Fibroblast of skin of abdomen (primary cell): Measurements from ENCODE around the gene LRRC23.

Experiments
- DNase-seq: peaks from one replicate; pipeline ENCODE4 v3.0.0-alpha.2; 2013

LRRC23 gene

DNA sequence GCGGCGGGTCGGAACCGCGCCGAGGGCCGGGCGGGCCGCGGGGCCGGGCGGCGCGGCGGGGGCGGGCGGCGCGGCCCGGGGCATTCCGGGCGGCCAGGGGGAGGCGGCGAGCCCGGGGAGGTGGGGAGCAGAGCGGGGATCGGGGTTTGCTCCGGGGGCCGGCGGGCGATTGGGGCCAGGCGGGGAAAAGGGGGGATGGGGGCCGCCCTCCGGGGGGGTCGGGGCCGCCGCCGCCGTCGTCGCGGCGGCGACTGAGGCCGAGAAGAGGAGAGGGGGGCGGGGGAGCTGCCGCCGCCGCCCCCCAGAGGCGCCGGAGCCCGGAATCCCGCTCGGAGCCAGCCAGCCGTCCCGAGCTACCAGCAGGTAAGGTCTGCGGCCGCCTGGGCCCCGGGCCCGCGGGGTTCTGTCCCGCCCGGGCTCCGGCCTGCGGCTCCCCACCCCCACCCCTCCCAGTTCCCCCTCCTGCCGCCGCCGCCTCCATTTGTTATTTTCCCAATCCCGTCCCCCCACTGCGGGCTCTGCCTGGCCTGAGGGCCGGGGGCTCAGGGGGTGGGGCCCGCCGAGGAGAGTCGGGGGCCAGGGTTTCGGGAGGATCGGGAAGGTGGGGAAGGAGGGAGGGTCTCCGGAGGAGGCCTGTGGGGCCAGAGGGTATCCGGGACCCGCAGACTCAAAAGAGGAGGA is 23.5 kb downstream of the LRRC23 start:
- no peak for DNase-seq

DNA sequence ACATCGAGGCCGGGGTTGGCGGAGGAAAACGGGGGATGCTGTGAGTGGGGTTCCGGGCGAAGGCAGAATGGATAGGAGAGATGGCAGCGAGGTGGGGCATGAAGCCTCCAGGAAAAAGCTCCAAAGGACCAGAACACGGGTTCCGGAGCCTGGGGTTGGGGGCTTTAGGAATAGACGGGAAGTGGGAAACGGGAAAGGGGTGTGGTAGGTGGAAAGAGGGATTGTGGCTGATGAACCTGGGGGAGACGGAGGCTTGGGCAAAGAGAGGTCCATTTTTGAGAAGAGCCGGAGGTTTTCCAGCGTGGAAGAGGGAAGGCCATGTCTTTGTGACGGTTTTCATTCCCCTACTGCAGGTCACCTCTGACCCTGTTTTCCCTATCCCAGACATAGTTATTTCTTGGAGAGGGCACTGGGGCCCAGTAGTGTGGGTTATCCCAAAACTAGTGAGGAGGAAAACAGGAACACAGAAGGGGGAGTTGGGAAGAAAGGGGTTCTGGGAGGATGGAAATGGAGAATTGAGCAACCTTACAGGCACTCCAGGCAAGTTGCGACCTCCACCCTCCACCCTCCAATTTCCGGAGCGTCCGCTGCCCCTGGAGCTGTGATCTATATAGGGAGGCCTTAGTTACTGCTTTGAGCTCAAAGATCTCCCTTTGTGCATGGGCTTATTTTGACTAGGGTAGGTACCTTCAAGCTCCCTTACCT is 24.2 kb downstream of the LRRC23 start:
- DNase-seq, result no peak

DNA sequence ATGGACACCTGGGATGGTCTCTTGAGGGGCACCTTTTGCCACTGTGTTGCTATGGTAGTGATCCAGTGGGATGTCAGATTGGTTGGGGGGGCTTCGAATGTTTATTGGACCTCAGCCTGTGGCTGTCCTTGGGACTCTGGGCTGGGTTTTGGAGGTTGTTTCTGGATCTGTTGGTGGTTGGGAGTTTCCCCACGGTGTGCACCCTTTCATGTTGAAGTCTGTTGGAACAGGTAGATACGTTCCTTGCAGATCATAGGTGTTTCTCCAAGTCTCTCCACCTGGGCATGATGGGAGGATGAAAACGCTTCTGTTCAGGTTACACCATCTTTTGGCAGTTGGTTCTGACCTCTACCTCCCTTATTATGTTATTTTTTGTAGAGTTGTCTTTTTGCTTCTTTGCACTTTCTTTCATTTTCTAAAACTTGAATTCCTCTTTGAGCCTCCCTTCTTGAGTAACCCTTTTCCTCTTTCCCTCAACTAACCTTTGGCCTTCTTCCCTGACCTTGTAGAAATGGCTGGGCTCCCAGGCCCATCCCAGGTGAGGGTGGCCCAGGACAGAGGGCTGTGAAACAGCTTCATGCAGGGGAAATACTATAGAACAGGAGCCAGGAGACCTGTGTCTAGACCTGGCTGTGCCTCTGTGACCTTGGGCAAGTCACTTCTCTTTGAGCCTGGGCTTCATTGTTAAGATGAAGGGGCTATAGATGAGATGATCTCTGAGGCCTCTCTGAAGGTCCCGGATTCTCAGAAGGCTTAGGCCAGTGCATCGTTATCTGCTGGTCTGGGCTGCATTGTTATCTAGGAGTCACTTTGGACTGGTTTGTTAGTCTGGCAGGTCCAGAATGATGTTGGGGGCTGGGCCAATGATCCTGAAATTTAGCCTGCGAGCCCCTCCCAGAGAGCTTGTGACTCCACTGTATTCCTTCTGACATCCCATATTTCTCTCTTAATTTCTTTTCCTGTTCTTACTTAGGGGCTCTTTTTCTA is 25.1 kb downstream of the LRRC23 start:
- no peak for DNase-seq

DNA sequence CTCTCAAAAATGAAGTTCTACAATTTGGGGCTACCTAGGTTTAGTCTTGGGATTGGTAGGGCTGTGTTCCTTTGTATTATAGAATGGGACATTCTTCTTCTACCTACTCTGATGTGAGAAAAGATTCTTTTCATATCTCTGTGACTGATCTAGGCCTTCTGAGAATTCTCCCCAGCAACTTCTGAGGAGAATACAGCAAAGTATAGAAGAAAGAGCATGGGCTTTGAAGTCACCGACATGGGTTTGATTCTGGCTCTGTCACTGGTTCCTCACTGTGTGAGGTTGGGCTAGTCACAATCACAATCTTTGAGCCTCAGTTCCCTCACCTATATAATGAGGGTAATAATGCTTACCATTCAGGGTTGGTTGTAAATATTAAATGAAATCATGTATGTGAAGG is 28.1 kb downstream of the LRRC23 start:
- DNase-seq, result no peak

DNA sequence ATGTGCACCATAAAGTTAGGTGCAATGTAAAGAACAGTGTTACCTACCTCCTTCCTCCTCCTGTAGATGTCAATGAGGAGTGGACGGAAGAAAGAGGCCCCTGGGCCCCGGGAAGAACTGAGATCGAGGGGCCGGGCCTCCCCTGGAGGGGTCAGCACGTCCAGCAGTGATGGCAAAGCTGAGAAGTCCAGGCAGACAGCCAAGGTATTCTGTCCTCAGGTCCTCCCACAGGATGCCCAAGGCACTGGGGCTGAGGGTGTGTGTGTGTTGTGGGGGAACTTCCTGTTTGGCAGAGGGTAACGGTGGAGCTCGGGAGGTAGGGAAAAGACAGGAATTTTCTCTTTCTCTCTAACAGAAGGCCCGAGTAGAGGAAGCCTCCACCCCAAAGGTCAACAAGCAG is 29.5 kb downstream of the LRRC23 start:
- no peak for DNase-seq

DNA sequence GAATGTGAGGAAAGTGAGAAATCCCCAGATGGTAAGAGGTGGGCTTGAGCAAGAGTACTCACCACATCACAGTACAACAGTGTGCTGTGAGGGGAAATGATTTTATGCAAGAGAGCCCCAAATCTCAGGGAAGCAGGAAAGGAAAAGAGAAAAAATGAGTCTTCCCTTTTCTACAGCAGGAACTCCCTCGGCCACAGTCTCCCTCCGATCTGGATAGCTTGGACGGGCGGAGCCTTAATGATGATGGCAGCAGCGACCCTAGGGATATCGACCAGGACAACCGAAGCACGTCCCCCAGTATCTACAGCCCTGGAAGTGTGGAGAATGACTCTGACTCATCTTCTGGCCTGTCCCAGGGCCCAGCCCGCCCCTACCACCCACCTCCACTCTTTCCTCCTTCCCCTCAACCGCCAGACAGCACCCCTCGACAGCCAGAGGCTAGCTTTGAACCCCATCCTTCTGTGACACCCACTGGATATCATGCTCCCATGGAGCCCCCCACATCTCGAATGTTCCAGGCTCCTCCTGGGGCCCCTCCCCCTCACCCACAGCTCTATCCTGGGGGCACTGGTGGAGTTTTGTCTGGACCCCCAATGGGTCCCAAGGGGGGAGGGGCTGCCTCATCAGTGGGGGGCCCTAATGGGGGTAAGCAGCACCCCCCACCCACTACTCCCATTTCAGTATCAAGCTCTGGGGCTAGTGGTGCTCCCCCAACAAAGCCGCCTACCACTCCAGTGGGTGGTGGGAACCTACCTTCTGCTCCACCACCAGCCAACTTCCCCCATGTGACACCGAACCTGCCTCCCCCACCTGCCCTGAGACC is 31.0 kb downstream of the LRRC23 start:
- DNase-seq, result no peak

DNA sequence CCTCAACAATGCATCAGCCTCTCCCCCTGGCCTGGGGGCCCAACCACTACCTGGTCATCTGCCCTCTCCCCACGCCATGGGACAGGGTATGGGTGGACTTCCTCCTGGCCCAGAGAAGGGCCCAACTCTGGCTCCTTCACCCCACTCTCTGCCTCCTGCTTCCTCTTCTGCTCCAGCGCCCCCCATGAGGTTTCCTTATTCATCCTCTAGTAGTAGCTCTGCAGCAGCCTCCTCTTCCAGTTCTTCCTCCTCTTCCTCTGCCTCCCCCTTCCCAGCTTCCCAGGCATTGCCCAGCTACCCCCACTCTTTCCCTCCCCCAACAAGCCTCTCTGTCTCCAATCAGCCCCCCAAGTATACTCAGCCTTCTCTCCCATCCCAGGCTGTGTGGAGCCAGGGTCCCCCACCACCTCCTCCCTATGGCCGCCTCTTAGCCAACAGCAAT is 31.6 kb downstream of the LRRC23 start:
- DNase-seq, result no peak

DNA sequence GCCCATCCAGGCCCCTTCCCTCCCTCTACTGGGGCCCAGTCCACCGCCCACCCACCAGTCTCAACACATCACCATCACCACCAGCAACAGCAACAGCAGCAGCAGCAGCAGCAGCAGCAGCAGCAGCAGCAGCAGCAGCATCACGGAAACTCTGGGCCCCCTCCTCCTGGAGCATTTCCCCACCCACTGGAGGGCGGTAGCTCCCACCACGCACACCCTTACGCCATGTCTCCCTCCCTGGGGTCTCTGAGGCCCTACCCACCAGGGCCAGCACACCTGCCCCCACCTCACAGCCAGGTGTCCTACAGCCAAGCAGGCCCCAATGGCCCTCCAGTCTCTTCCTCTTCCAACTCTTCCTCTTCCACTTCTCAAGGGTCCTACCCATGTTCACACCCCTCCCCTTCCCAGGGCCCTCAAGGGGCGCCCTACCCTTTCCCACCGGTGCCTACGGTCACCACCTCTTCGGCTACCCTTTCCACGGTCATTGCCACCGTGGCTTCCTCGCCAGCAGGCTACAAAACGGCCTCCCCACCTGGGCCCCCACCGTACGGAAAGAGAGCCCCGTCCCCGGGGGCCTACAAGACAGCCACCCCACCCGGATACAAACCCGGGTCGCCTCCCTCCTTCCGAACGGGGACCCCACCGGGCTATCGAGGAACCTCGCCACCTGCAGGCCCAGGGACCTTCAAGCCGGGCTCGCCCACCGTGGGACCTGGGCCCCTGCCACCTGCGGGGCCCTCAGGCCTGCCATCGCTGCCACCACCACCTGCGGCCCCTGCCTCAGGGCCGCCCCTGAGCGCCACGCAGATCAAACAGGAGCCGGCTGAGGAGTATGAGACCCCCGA is 32.2 kb downstream of the LRRC23 start:
- no peak for DNase-seq

DNA sequence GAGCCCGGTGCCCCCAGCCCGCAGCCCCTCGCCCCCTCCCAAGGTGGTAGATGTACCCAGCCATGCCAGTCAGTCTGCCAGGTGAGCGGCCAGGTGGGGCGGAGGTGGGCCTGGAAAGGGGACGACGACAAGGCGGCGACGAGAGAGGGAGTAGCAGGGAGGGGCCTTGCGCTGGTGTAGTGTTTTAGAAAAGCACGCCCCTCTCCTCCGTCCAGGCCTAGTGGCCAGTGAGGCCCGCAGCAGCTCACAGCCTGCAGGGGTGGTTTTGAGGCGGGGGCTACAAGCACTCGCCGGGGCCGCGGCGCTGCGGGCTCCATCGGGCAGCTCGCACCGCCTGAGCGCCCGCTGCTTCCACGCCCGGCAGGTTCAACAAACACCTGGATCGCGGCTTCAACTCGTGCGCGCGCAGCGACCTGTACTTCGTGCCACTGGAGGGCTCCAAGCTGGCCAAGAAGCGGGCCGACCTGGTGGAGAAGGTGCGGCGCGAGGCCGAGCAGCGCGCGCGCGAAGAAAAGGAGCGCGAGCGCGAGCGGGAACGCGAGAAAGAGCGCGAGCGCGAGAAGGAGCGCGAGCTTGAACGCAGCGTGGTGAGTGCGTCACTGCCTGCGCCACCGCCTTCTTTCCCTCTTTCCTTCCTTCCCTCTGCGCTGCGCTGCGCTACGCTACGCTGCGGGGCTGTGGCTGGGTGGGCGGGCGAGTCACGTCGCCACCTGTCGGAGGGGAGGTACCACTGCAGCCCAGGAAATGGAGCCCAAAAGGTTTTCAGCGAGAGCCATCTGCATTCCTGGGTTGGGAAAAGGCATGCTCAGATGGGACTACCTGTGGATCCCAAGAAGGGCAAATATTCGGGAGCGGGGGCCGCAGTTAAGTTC is 33.1 kb downstream of the LRRC23 start:
- peak; percentile 94 for DNase-seq

DNA sequence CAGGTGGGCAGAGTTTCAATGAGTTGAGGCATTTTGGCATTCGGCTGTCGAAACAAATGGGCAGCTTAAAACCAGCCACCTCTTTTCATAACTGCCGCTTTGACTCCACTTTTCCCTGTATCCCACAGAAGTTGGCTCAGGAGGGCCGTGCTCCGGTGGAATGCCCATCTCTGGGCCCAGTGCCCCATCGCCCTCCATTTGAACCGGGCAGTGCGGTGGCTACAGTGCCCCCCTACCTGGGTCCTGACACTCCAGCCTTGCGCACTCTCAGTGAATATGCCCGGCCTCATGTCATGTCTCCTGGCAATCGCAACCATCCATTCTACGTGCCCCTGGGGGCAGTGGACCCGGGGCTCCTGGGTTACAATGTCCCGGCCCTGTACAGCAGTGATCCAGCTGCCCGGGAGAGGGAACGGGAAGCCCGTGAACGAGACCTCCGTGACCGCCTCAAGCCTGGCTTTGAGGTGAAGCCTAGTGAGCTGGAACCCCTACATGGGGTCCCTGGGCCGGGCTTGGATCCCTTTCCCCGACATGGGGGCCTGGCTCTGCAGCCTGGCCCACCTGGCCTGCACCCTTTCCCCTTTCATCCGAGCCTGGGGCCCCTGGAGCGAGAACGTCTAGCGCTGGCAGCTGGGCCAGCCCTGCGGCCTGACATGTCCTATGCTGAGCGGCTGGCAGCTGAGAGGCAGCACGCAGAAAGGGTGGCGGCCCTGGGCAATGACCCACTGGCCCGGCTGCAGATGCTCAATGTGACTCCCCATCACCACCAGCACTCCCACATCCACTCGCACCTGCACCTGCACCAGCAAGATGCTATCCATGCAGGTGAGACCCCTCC is 34.0 kb downstream of the LRRC23 start:
- no peak for DNase-seq

DNA sequence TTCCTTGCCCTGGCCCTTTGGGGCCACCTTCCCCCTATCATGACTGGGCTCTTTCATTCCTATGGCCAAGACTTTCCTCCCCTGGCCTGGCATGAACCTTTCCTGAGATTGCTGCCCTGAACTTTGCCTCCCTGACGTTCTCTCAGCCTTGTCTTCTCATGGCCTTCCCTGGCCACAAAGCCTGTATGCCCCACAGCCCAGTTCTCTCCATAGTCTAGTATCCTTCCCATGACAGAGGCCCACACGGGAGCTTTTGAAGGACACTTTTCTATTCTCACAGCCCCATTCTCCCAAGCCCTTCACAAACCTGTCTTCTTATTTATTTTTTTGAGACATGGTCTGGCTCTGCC is 34.5 kb downstream of the LRRC23 start:
- DNase-seq, result no peak

DNA sequence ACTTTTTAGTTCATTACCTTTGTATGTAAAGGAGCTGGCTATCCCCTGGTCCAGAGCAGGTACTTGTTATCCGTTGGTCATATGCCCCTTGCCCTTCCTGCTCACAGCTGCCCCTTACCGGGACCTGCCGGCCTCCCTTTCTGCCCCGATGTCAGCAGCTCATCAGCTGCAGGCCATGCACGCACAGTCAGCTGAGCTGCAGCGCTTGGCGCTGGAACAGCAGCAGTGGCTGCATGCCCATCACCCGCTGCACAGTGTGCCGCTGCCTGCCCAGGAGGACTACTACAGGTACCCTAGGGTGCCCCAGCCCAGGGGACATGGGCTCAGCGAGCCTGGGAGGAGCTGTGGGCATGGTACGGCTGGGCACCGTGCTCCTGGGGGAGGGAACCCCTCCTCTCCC is 36.6 kb downstream of the LRRC23 start:
- no peak for DNase-seq

DNA sequence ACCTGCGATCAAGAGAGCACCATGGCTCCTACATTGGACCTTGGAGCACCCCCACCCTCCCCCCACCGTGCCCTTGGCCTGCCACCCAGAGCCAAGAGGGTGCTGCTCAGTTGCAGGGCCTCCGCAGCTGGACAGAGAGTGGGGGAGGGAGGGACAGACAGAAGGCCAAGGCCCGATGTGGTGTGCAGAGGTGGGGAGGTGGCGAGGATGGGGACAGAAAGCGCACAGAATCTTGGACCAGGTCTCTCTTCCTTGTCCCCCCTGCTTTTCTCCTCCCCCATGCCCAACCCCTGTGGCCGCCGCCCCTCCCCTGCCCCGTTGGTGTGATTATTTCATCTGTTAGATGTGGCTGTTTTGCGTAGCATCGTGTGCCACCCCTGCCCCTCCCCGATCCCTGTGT is 37.2 kb downstream of the LRRC23 start:
- no peak for DNase-seq

DNA sequence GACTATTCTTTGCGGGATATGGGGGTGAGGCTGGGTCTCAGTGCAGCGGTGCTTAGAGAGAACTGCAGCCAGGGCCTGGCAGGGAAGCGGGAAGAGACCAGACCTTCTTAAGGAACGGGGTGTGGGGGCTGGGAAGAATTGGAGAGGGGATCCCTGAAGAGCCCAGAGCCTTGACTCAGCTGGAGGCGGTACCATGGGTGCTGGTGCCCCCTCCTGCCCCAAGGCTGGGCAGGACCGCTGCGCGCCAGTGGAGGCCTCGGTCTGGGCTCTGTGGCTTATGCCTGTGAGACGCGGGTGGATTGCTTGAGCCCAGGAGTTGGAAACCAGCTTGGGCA is 37.7 kb downstream of the LRRC23 start:
- DNase-seq, result no peak

DNA sequence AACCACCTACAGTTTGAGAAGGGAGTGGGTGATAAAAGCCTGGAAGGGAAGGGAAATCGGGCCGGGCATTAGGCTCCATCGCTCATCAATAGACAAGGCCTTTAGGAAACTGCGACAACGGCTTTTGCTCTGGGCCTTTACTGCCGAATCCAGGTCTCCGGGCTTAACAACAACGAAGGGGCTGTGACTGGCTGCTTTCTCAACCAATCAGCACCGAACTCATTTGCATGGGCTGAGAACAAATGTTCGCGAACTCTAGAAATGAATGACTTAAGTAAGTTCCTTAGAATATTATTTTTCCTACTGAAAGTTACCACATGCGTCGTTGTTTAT is 38.7 kb downstream of the LRRC23 start:
- DNase-seq, result peak; percentile 93

DNA sequence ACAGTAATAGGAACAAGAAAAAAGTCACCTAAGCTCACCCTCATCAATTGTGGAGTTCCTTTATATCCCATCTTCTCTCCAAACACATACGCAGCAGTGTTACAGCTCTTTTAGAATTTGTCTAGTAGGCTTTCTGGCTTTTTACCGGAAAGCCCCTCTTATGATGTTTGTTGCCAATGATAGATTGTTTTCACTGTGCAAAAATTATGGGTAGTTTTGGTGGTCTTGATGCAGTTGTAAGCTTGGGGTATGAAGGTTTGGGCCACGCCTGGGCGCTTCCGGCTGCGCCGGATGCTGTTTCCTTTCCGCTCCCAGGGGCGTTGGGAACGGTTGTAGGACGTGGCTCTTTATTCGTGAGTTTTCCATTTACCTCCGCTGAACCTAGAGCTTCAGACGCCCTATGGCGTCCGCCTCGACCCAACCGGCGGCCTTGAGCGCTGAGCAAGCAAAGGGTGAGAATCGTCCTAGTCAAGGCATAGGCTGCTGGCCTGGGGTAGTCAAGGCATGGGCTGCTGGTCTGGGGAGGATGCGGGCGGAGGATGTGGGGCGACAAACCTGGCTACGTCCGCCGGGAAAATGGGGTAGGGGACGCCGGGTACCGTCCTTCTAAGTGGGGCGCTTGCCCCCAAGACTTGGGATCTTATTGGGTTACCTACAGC is 39.2 kb downstream of the LRRC23 start, which contains the start of the genes C12orf57 and RNU7-1:
TSS of gene C12orf57 (plus strand) at position 301 of the 659 bp plus-strand sequence. CDS start at position 401, 100 bp downstream.
TSS of gene RNU7-1 (plus strand) at position 95 of the 659 bp plus-strand sequence.
- DNase-seq, result peak; percentile 96

DNA sequence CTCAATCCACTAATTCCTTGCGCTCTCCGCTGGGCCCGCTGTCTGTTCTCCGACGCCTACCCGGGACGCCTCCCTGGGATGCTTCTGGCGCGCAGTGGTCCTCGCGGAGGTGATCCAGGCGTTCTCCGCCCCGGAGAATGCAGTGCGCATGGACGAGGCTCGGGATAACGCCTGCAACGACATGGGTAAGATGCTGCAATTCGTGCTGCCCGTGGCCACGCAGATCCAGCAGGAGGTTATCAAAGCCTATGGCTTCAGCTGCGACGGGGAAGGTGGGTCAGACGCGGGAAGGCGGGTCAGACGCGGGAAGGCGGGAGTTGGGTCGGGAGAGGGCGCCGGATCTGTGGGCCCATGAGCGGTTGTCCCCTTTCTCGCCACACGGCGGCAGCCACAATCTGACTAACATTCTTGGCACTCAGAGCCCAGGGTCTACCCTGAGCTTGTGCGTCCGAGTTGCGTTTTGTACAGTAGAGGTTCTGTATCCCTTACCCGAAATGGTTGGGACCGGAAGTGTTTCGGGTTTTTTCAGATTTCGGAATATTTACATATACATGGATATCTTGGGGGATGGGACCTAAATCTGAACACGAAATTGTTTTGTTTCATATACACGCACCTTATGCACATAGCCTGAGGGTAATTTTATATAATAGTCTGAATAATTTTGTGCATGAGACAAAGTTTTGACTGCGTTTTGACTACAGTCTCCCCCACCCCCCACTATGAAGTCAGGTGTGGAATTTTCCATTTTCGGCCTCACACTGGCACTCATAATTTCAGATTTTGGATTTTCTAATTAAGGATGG is 40.0 kb downstream of the LRRC23 start:
- peak; percentile 93 for DNase-seq

DNA sequence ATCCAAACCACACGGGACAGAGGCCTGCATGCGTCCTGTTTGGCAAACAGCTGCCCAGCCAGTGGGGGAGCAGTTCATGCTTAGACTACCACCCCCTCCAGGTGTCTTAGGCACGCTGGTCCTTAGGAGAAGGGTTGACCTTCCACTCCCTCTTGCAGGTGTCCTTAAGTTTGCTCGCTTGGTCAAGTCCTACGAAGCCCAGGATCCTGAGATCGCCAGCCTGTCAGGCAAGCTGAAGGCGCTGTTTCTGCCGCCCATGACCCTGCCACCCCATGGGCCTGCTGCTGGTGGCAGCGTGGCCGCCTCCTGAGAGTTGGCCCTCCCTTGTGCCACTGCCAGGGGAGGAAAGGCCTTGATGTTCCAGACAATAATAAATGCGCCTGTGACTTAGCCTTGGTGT is 41.0 kb downstream of the LRRC23 start:
- no peak for DNase-seq
